ENCODE results near the gene SERPINF2. TPM values are rescaled to one million over a fixed set of nuclear protein-coding genes. Genes with fewer than 3 reads are reported as not detected.

Gene SERPINF2
- total RNA-seq, 1 experiment from 2014 or later: 0.56 TPM

- no peaks in the 10 kb centered on the region for H3K36me3 Mint-ChIP-seq (ENCODE audit: insufficient read depth, unreplicated experiment)
- CTCF ChIA-PET: interaction anchor here (1.2 kb wide), 1 partner anchor 31 kb away, joined by 5 read pairs; no protein-coding TSS in a partner anchor
- intact Hi-C loops (cut with micrococcal nuclease): no loop called here
- peaks cover 8% of the 10 kb centered on the region for H3K4me1 Mint-ChIP-seq (ENCODE audit: insufficient read depth, unreplicated experiment)
- DNase-seq (ENCODE audit: unreplicated experiment): peak; percentile 59
- no peaks in the 10 kb centered on the region for H3K9me3 Mint-ChIP-seq (ENCODE audit: unreplicated experiment)
- POLR2A ChIA-PET: interaction anchor here (1.4 to 2.1 kb wide), 3 partner anchors 11 to 77 kb away, joined by 4 to 6 read pairs (median 4); partner anchors contain the start of genes RPA1 and SMYD4
- TSS peak; percentile 27 for BruUV-seq (replicated peaks)
- no peak for TF ChIP-seq CTCF (IDR thresholded peaks at IDR 0.05; ENCODE audit: unreplicated experiment)
- H3K27ac Mint-ChIP-seq (ENCODE audit: low read depth, unreplicated experiment): peak overlapping the region; percentile 27
- no peaks in the 10 kb centered on the region for H3K27me3 Mint-ChIP-seq (ENCODE audit: insufficient read depth, unreplicated experiment)
- H3K4me3 Mint-ChIP-seq (ENCODE audit: unreplicated experiment): peak overlapping the region; percentile 59
Observed at GRCh38 chr17:1752425-1753262, 10.0 kb downstream of the SERPINF2 start.

- BruUV-seq (replicated peaks): no TSS peak
- Mint-ChIP-seq H3K36me3 (ENCODE audit: insufficient read depth, unreplicated experiment) (no peaks in the 10 kb centered on the region), H3K4me1 (ENCODE audit: insufficient read depth, unreplicated experiment) (peaks cover 8% of the 10 kb centered on the region), H3K4me3 (ENCODE audit: unreplicated experiment) (no peak overlapping the region), H3K27me3 (ENCODE audit: insufficient read depth, unreplicated experiment) (no peaks in the 10 kb centered on the region), H3K27ac (ENCODE audit: low read depth, unreplicated experiment) (no peak overlapping the region), H3K9me3 (ENCODE audit: unreplicated experiment) (no peaks in the 10 kb centered on the region)
- DNase-seq (ENCODE audit: unreplicated experiment): no peak
- TF ChIP-seq CTCF (IDR thresholded peaks at IDR 0.05; ENCODE audit: unreplicated experiment): no peak
- intact Hi-C loops (cut with micrococcal nuclease): no loop called here
- POLR2A ChIA-PET: interaction anchor here (1.1 to 1.9 kb wide), 3 partner anchors 10 to 30 kb away, joined by 3 to 6 read pairs (median 4); no protein-coding TSS in a partner anchor
- CTCF ChIA-PET: interaction anchor here (1.0 kb wide), 1 partner anchor 15 kb away, joined by 3 read pairs; no protein-coding TSS in a partner anchor
Observed at GRCh38 chr17:1753767-1754429, 11.2 kb downstream of the SERPINF2 start.

GRCh38 chr17:1754430-1755112 is 11.9 kb downstream of the SERPINF2 start:
- TF ChIP-seq CTCF (IDR thresholded peaks at IDR 0.05; ENCODE audit: unreplicated experiment): no peak
- DNase-seq (ENCODE audit: unreplicated experiment): no peak
- no peaks in the 10 kb centered on the region for H3K36me3 Mint-ChIP-seq (ENCODE audit: insufficient read depth, unreplicated experiment)
- no peaks in the 10 kb centered on the region for H3K27me3 Mint-ChIP-seq (ENCODE audit: insufficient read depth, unreplicated experiment)
- ChIA-PET CTCF (interaction anchor here (0.7 to 1.0 kb wide), 2 partner anchors 15 to 33 kb away, joined by 3 to 5 read pairs; no protein-coding TSS in a partner anchor), POLR2A (interaction anchor here (0.6 to 1.9 kb wide), 4 partner anchors 9 to 30 kb away, joined by 3 to 6 read pairs (median 4); no protein-coding TSS in a partner anchor)
- no peak overlapping the region for H3K27ac Mint-ChIP-seq (ENCODE audit: low read depth, unreplicated experiment)
- intact Hi-C loops (cut with micrococcal nuclease): no loop called here
- peaks cover 8% of the 10 kb centered on the region for H3K4me1 Mint-ChIP-seq (ENCODE audit: insufficient read depth, unreplicated experiment)
- no peak overlapping the region for H3K4me3 Mint-ChIP-seq (ENCODE audit: unreplicated experiment)
- H3K9me3 Mint-ChIP-seq (ENCODE audit: unreplicated experiment): no peaks in the 10 kb centered on the region
- no TSS peak for BruUV-seq (replicated peaks)

Measured in MCF 10A (cell line).